Measurements from ENCODE around the gene NUDT2. TPM values are rescaled to one million over a fixed set of nuclear protein-coding genes. Genes with fewer than 3 reads are reported as not detected.

NUDT2 gene
- total RNA-seq, 1 experiment from 2014 or later = 14.4 TPM

- no peaks in the 10 kb centered on the region for H3K27me3 ChIP-seq (replicated peaks; ENCODE audit: control insufficient read depth, insufficient read depth, low read length)
- no peaks in the 10 kb centered on the region for H3K36me3 ChIP-seq (ENCODE audit: control insufficient read depth, insufficient read depth, low read length)
- intact Hi-C loops (cut with micrococcal nuclease; ENCODE audit: unreplicated experiment) = no loop called here
- CTCF ChIA-PET = no interaction called here
- H3K36me3 Mint-ChIP-seq (ENCODE audit: insufficient read depth, unreplicated experiment) = peaks cover 18% of the 10 kb centered on the region
- TF ChIP-seq, protein P1, sequence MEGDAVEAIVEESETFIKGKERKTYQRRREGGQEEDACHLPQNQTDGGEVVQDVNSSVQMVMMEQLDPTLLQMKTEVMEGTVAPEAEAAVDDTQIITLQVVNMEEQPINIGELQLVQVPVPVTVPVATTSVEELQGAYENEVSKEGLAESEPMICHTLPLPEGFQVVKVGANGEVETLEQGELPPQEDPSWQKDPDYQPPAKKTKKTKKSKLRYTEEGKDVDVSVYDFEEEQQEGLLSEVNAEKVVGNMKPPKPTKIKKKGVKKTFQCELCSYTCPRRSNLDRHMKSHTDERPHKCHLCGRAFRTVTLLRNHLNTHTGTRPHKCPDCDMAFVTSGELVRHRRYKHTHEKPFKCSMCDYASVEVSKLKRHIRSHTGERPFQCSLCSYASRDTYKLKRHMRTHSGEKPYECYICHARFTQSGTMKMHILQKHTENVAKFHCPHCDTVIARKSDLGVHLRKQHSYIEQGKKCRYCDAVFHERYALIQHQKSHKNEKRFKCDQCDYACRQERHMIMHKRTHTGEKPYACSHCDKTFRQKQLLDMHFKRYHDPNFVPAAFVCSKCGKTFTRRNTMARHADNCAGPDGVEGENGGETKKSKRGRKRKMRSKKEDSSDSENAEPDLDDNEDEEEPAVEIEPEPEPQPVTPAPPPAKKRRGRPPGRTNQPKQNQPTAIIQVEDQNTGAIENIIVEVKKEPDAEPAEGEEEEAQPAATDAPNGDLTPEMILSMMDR (IDR thresholded peaks at IDR 0.05; ENCODE audit: insufficient read depth in 1 of 2, low read depth in 1 of 2, low read length in 1 of 2, severe bottlenecking in 1 of 2, unreplicated experiment in 1 of 2) = no peak
- H3K27me3 Mint-ChIP-seq (ENCODE audit: insufficient read depth, unreplicated experiment) = no peaks in the 10 kb centered on the region
- H3K9me3 Mint-ChIP-seq (ENCODE audit: unreplicated experiment) = no peaks in the 10 kb centered on the region
- no peak overlapping the region for H3K4me3 ChIP-seq (ENCODE audit: low read depth, low read length)
- H3K27ac Mint-ChIP-seq (ENCODE audit: unreplicated experiment) = no peak overlapping the region
- POLR2A ChIA-PET = no interaction called here
- peaks cover 9% of the 10 kb centered on the region for H3K4me1 Mint-ChIP-seq (ENCODE audit: low read depth, unreplicated experiment)
- no peaks in the 10 kb centered on the region for H3K4me1 ChIP-seq
- no peak overlapping the region for H3K4me3 Mint-ChIP-seq (ENCODE audit: unreplicated experiment)
- DNase-seq = no peak
- BruUV-seq (replicated peaks) = no TSS peak
- H3K9me3 ChIP-seq = no peaks in the 10 kb centered on the region
Observed at GRCh38 chr9:34326690-34327089, 2.7 kb upstream of the NUDT2 start.

DNA sequence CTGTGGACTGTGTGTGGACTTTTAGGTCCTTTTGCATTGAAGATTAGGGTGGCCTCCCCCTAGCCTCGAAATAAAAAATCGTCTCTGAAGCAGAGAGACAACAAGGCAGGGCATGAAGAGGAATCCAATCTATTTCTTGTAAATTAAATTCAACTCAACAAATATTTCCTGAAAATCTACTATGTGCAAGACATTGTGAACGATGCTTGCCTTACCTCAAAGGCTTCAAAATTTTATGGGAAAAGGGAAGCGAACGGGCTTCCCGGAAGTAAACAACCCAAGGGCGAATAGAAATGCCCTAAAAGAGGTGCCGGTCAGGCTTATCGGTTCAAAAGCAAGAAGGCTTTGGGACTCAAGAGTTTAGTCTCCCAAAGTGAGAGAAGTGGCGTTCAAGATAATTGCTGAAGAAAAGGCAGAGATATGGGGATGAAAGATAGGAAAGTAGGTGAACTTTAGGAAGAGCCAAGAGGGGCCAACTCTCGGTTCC is 826 bp upstream of the NUDT2 start:
- intact Hi-C loops (cut with micrococcal nuclease; ENCODE audit: unreplicated experiment) = no loop called here
- Histone ChIP-seq H3K27me3 (replicated peaks; ENCODE audit: control insufficient read depth, insufficient read depth, low read length) (no peaks in the 10 kb centered on the region), H3K36me3 (ENCODE audit: control insufficient read depth, insufficient read depth, low read length) (no peaks in the 10 kb centered on the region), H3K9me3 (no peaks in the 10 kb centered on the region), H3K4me1 (no peaks in the 10 kb centered on the region), H3K4me3 (ENCODE audit: low read depth, low read length) (peak overlapping the region; percentile 51)
- no peak for DNase-seq
- ChIA-PET CTCF (interaction anchor here (0.9 kb wide), 1 partner anchor 59 kb away, joined by 4 read pairs; no protein-coding TSS in a partner anchor), POLR2A (no interaction called here)
- no peaks in the 10 kb centered on the region for H3K27me3 Mint-ChIP-seq (ENCODE audit: insufficient read depth, unreplicated experiment)
- peaks cover 15% of the 10 kb centered on the region for H3K4me1 Mint-ChIP-seq (ENCODE audit: low read depth, unreplicated experiment)
- H3K9me3 Mint-ChIP-seq (ENCODE audit: unreplicated experiment) = no peaks in the 10 kb centered on the region
- H3K36me3 Mint-ChIP-seq (ENCODE audit: insufficient read depth, unreplicated experiment) = peaks cover 18% of the 10 kb centered on the region
- TF ChIP-seq, protein P1 (IDR thresholded peaks at IDR 0.05; ENCODE audit: insufficient read depth in 1 of 2, low read depth in 1 of 2, low read length in 1 of 2, severe bottlenecking in 1 of 2, unreplicated experiment in 1 of 2) = no peak
- BruUV-seq (replicated peaks) = TSS peak; percentile 71
- H3K4me3 Mint-ChIP-seq (ENCODE audit: unreplicated experiment) = peak overlapping the region; percentile 83
- peak overlapping the region; percentile 94 for H3K27ac Mint-ChIP-seq (ENCODE audit: unreplicated experiment)

GRCh38 chr9:34331196-34331595 is 1.8 kb downstream of the NUDT2 start:
- POLR2A ChIA-PET = no interaction called here
- Histone ChIP-seq H3K27me3 (replicated peaks; ENCODE audit: control insufficient read depth, insufficient read depth, low read length) (no peaks in the 10 kb centered on the region), H3K4me3 (ENCODE audit: low read depth, low read length) (no peak overlapping the region), H3K4me1 (no peaks in the 10 kb centered on the region), H3K36me3 (ENCODE audit: control insufficient read depth, insufficient read depth, low read length) (no peaks in the 10 kb centered on the region), H3K9me3 (no peaks in the 10 kb centered on the region)
- Mint-ChIP-seq H3K27ac (ENCODE audit: unreplicated experiment) (no peak overlapping the region), H3K4me3 (ENCODE audit: unreplicated experiment) (no peak overlapping the region), H3K4me1 (ENCODE audit: low read depth, unreplicated experiment) (peaks cover 6% of the 10 kb centered on the region), H3K36me3 (ENCODE audit: insufficient read depth, unreplicated experiment) (peaks cover 18% of the 10 kb centered on the region), H3K27me3 (ENCODE audit: insufficient read depth, unreplicated experiment) (no peaks in the 10 kb centered on the region), H3K9me3 (ENCODE audit: unreplicated experiment) (no peaks in the 10 kb centered on the region)
- CTCF ChIA-PET = interaction anchor here (7.0 kb wide), 1 partner anchor 46 kb away, joined by 105 read pairs; the partner anchor contains the start of gene MYORG
- TF ChIP-seq, protein P1 (IDR thresholded peaks at IDR 0.05; ENCODE audit: insufficient read depth in 1 of 2, low read depth in 1 of 2, low read length in 1 of 2, severe bottlenecking in 1 of 2, unreplicated experiment in 1 of 2) = no peak
- DNase-seq = no peak
- BruUV-seq (replicated peaks) = no TSS peak
- intact Hi-C loops (cut with micrococcal nuclease; ENCODE audit: unreplicated experiment) = no loop called here
